Erythroblast (primary cell): Measurements from ENCODE around the gene MAP2K3.
"Not testable (repeated sequence)": the region's sequence is repeated elsewhere in the genome, so short reads cannot be mapped to it uniquely, and the experiment has no call there.

Source experiments
- GATA1 ChIP-seq: IDR thresholded peaks from 2 replicates; pipeline ENCODE4 v1.6.1; 2011; ENCODE audit warnings: low read depth, mild to moderate bottlenecking, control low read depth, low read length, moderate library complexity
- POLR2A ChIP-seq: IDR thresholded peaks from 2 replicates; pipeline ENCODE4 v1.6.1; 2011; ENCODE audit warnings: mild to moderate bottlenecking, low read length

DNA sequence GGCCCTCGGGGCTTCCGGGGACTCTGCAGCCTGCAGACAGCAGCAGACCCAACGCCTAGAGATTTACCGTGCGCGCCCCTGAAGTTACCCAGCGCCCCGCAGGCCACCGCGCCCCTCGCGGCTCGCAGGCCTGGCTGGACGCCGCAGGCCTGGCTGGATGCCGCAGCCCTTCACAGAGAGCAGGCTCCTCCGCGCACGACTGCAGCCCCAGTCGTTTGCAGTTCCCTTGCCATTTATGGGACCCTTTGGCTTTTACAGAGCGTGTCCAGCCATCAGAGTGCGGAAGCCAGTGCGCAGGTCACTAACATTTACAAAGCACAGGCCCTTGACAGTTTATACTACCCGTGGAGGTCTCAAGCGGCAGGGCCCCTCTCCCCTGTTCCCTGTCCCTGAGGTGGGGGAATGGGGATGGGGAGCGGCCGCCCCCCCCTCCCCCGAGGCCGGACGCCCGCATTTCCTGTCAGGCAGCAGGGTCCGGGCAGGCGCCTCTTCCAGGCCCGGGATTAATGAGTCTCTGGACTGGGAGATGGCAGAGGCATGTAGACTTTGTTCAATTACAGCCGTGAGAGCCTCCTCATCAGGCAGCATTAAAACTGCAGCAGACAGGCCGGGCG is 32.5 kb downstream of the MAP2K3 start:
- TF ChIP-seq POLR2A, GATA1: not testable (repeated sequence)
